PC-3 (cell line): ENCODE data around the gene BDNF. TPM values are rescaled to one million over a fixed set of nuclear protein-coding genes. Genes with fewer than 3 reads are reported as not detected.

ENCODE experiments used
- ATAC-seq: fragments of 200-7000 bp; cut with Tn5 transposase; 2 replicates; pipeline ENCODE4 v1.9.1; 2020; ENCODE audit warnings: mild to moderate bottlenecking, moderate library complexity
- BruUV-seq: library from RNA; stranded (reverse); fragments of 400-500 nt; replicated peaks from 2 replicates; lab custom pipeline; 2021; lab: Mats Ljungman, UMichigan
- CTCF ChIA-PET: fragments of 300-600 bp; sonication (Branson Sonifier 250); formaldehyde crosslinking; loops from one replicate; lab custom pipeline; 2022; ENCODE audit warnings: antibody characterized with exemption; lab: Charles Lee
- POLR2A ChIA-PET: fragments of 300-600 bp; sonication (Branson Sonifier 250); formaldehyde crosslinking; loops from one replicate; lab custom pipeline; 2022; ENCODE audit warnings: antibody characterized with exemption; ENCODE audit not compliant: unreplicated experiment; lab: Charles Lee
- DNase-seq: peaks from one replicate; pipeline ENCODE4 v3.0.0-alpha.2; 2015
- H2AFZ ChIP-seq: fragments of 300-600 bp; sonication (generic); 2 replicates; pipeline ENCODE4 v1.6.0; 2016; ENCODE audit warnings: antibody characterized with exemption, low read length
- H3F3A ChIP-seq: fragments of 300-600 bp; sonication (generic); one replicate; pipeline ENCODE4 v1.6.0; 2017; ENCODE audit warnings: antibody characterized with exemption, low read length, control low read depth, mild to moderate bottlenecking; ENCODE audit not compliant: unreplicated experiment
- H3K27ac ChIP-seq: fragments of 300-600 bp; sonication (generic); 2 replicates; pipeline ENCODE4 v1.5.1; 2016; ENCODE audit warnings: mild to moderate bottlenecking, low read length
- H3K27me3 ChIP-seq: fragments of 300-600 bp; sonication (generic); 2 replicates; pipeline ENCODE4 v1.6.1; 2016; ENCODE audit warnings: low read length, mixed read lengths
- H3K36me3 ChIP-seq: fragments of 300-600 bp; sonication (generic); 2 replicates; pipeline ENCODE4 v1.6.1; 2016; ENCODE audit warnings: low read depth, mixed run types, low read length, mixed read lengths
- H3K4me1 ChIP-seq: fragments of 300-600 bp; sonication (generic); 2 replicates; pipeline ENCODE4 v1.5.1; 2016; ENCODE audit warnings: low read length; ENCODE audit not compliant: insufficient read depth
- H3K4me2 ChIP-seq: fragments of 300-600 bp; sonication (generic); 2 replicates; pipeline ENCODE4 v1.6.0; 2016; ENCODE audit warnings: low read length
- H3K4me3 ChIP-seq: fragments of 300-600 bp; sonication (generic); 2 replicates; pipeline ENCODE4 v1.5.1; 2016; ENCODE audit warnings: mild to moderate bottlenecking, low read length, mixed read lengths
- H3K79me2 ChIP-seq: fragments of 300-600 bp; sonication (generic); 2 replicates; pipeline ENCODE4 v1.6.1; 2017; ENCODE audit warnings: low read length, mixed read lengths
- H3K9ac ChIP-seq: fragments of 300-600 bp; sonication (generic); 2 replicates; pipeline ENCODE4 v1.6.0; 2016; ENCODE audit warnings: mild to moderate bottlenecking, low read length
- H3K9me2 ChIP-seq: fragments of 300-600 bp; sonication (generic); replicated peaks from 2 replicates; pipeline ENCODE4 v1.6.1; 2016; ENCODE audit warnings: mixed run types, low read length, mixed read lengths
- H3K9me3 ChIP-seq: fragments of 300-600 bp; sonication (generic); 2 replicates; pipeline ENCODE4 v1.6.1; 2016; ENCODE audit warnings: low read length, mixed read lengths
- H4K20me1 ChIP-seq: fragments of 300-600 bp; sonication (generic); 2 replicates; pipeline ENCODE4 v1.6.1; 2016; ENCODE audit warnings: low read length, mixed read lengths
- EZH2 ChIP-seq: fragments of 300-600 bp; sonication (generic); IDR thresholded peaks from one replicate; pipeline ENCODE4 v1.6.1; 2017; ENCODE audit warnings: antibody characterized with exemption, mild to moderate bottlenecking, low read length; ENCODE audit not compliant: unreplicated experiment
- EZH2phosphoT487 ChIP-seq: fragments of 300-600 bp; sonication (generic); IDR thresholded peaks from 2 replicates; pipeline ENCODE4 v1.6.1; 2018; ENCODE audit warnings: mild to moderate bottlenecking, antibody characterized with exemption, low read length, borderline replicate concordance
- intact Hi-C: fragments of 100-400 bp; cut with micrococcal nuclease; formaldehyde crosslinking; loops from 2 replicates; pipeline ENCODE4 v1.9.0; 2023
- total RNA-seq: library from RNA; depleted of rRNA; stranded (reverse); fragments of >200 nt; gene quantifications from 2 replicates; pipeline ENCODE4 v1.2.3, GENCODE V29; 2014
- TF ChIP-seq, protein P1 (sequence below): fragments of 300-600 bp; sonication (generic); conservative IDR thresholded peaks from 2 replicates; pipeline ENCODE4 v1.5.1; 2017; ENCODE audit warnings: antibody characterized with exemption, low read depth, mild to moderate bottlenecking, low read length

Gene BDNF
- total RNA-seq, 1 experiment from 2014 or later = 3.8 TPM

DNA sequence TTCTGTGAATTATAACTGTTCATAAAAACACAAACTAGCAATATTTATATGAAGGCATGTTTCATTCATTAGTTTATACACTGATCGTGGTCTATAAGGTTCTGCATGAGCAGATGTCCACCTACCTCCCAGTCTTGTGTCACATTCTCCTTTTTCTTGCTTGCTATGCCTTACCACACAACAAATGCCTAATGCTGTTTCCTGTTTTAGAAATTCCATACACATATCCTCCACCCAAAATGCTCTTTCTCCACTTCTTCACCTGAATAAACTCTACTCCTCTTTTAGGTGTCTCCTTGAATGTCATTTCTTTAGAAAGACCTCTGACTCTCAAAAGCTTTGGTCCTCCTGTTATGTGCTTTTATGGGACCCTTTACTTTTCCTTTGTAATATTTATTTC is 88.9 kb downstream of the BDNF start:
- ATAC-seq (no peak), DNase-seq (no peak)
- Histone ChIP-seq H2AFZ (no peak overlapping the region), H3K36me3 (no peaks in the 10 kb centered on the region), H3K4me3 (no peak overlapping the region), H3K4me2 (no peak overlapping the region), H3K27ac (no peak overlapping the region), H3K9me2 (no peaks in the 10 kb centered on the region), H4K20me1 (no peaks in the 10 kb centered on the region), H3K9ac (no peak overlapping the region), H3K79me2 (no peaks in the 10 kb centered on the region), H3K9me3 (no peaks in the 10 kb centered on the region), H3F3A (no peaks in the 10 kb centered on the region), H3K4me1 (peaks cover 14% of the 10 kb centered on the region), H3K27me3 (no peaks in the 10 kb centered on the region)
- TF ChIP-seq EZH2phosphoT487 (no peak), EZH2 (no peak)
- TF ChIP-seq, protein P1, sequence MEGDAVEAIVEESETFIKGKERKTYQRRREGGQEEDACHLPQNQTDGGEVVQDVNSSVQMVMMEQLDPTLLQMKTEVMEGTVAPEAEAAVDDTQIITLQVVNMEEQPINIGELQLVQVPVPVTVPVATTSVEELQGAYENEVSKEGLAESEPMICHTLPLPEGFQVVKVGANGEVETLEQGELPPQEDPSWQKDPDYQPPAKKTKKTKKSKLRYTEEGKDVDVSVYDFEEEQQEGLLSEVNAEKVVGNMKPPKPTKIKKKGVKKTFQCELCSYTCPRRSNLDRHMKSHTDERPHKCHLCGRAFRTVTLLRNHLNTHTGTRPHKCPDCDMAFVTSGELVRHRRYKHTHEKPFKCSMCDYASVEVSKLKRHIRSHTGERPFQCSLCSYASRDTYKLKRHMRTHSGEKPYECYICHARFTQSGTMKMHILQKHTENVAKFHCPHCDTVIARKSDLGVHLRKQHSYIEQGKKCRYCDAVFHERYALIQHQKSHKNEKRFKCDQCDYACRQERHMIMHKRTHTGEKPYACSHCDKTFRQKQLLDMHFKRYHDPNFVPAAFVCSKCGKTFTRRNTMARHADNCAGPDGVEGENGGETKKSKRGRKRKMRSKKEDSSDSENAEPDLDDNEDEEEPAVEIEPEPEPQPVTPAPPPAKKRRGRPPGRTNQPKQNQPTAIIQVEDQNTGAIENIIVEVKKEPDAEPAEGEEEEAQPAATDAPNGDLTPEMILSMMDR = no peak
- BruUV-seq = no TSS peak
- ChIA-PET POLR2A (no interaction called here), CTCF (no interaction called here)
- intact Hi-C loops = loop anchor here (5.0 kb wide), 1 partner anchor 104 kb away; the partner anchor contains the start of gene LIN7C

DNA sequence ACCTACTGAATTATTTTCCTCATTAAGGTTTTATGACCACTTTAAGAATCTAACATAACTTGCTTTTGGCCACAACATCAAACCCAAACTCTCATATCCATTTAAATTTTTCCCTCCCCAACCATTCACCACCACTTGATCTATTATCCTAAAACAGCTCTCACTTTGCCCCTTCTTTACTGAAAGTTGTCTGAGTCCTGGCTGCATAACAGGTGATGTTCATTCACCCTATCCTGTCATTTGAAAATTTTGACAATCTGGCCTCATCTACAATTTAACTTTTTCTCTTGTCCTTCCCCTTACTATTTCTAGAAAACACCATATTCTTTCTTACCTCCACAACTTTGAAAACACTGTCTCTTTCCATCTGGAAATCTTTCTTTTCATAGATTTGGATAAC is 89.3 kb downstream of the BDNF start:
- peaks cover 14% of the 10 kb centered on the region for H3K4me1 ChIP-seq
- no peak overlapping the region for H3K9ac ChIP-seq
- no peak overlapping the region for H3K27ac ChIP-seq
- no peaks in the 10 kb centered on the region for H4K20me1 ChIP-seq
- no peak for DNase-seq
- H3K9me3 ChIP-seq = no peaks in the 10 kb centered on the region
- H3K4me2 ChIP-seq = no peak overlapping the region
- H3K9me2 ChIP-seq = no peaks in the 10 kb centered on the region
- no peak overlapping the region for H2AFZ ChIP-seq
- no TSS peak for BruUV-seq
- TF ChIP-seq EZH2phosphoT487 = no peak
- TF ChIP-seq EZH2 = no peak
- TF ChIP-seq, protein P1 = no peak
- no peaks in the 10 kb centered on the region for H3F3A ChIP-seq
- H3K36me3 ChIP-seq = no peaks in the 10 kb centered on the region
- ChIA-PET CTCF (no interaction called here), POLR2A (no interaction called here)
- H3K27me3 ChIP-seq = no peaks in the 10 kb centered on the region
- ATAC-seq = no peak
- H3K4me3 ChIP-seq = no peak overlapping the region
- intact Hi-C loops = loop anchor here (5.0 kb wide), 1 partner anchor 104 kb away; the partner anchor contains the start of gene LIN7C
- H3K79me2 ChIP-seq = no peaks in the 10 kb centered on the region

DNA sequence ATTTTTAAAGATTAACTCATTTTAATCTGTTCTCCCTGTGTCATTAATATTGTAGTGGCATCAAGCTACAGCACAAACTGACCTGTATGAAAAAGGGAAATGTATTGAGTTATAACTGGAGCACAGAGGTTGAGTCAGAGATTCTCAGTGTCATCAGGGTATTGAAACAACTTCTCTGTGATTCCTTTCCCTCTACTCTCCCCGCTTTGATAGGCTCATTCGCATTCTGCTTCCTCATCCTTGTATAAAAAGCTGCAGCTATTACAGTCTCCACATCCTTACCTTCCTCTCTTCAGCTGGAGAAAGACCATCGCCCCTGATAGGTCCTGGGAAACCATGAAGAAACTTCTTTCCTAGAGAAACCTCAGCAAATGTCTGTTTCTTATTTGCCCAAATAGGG is 90.0 kb downstream of the BDNF start:
- intact Hi-C loops = loop anchor here (5.0 kb wide), 1 partner anchor 103 kb away; the partner anchor contains the start of gene LIN7C
- ATAC-seq = no peak
- ChIA-PET CTCF (no interaction called here), POLR2A (no interaction called here)
- H3K36me3 ChIP-seq = no peaks in the 10 kb centered on the region
- no peaks in the 10 kb centered on the region for H3K27me3 ChIP-seq
- H3K4me3 ChIP-seq = no peak overlapping the region
- no peak overlapping the region for H2AFZ ChIP-seq
- no peak overlapping the region for H3K4me2 ChIP-seq
- H3K9me2 ChIP-seq = no peaks in the 10 kb centered on the region
- peaks cover 14% of the 10 kb centered on the region for H3K4me1 ChIP-seq
- no peaks in the 10 kb centered on the region for H3K9me3 ChIP-seq
- no peak for DNase-seq
- no peaks in the 10 kb centered on the region for H3K79me2 ChIP-seq
- no peak overlapping the region for H3K27ac ChIP-seq
- BruUV-seq = no TSS peak
- H3F3A ChIP-seq = no peaks in the 10 kb centered on the region
- no peak overlapping the region for H3K9ac ChIP-seq
- no peaks in the 10 kb centered on the region for H4K20me1 ChIP-seq
- TF ChIP-seq, protein P1 = no peak
- TF ChIP-seq EZH2phosphoT487 (no peak), EZH2 (no peak)
